DOHH2 (cell line): ENCODE measurements around the gene TBC1D16.

Source experiments
- H3F3A ChIP-seq: fragments of 200-600 bp; sonication (generic), shearing (Covaris generic); 2 replicates; pipeline ENCODE4 v1.6.0; 2016; ENCODE audit warnings: antibody characterized with exemption, mild to moderate bottlenecking; ENCODE audit not compliant: control insufficient read depth, insufficient read depth
- H3K27ac ChIP-seq: fragments of 200-600 bp; sonication (generic); 2 replicates; pipeline ENCODE4 v1.5.1; 2014; ENCODE audit warnings: low read depth, mild to moderate bottlenecking, low read length, moderate library complexity
- H3K27me3 ChIP-seq: fragments of 200-600 bp; sonication (generic); 2 replicates; pipeline ENCODE4 v1.6.1; 2014; ENCODE audit warnings: mild to moderate bottlenecking, low read length, mixed read lengths; ENCODE audit not compliant: control insufficient read depth
- H3K36me3 ChIP-seq: fragments of 200-600 bp; sonication (generic); 2 replicates; pipeline ENCODE4 v1.6.1; 2014; ENCODE audit warnings: mild to moderate bottlenecking, low read length, moderate library complexity, mixed read lengths; ENCODE audit not compliant: control insufficient read depth
- H3K4me1 ChIP-seq: fragments of 200-600 bp; sonication (generic); 2 replicates; pipeline ENCODE4 v1.6.1; 2014; ENCODE audit warnings: mild to moderate bottlenecking, low read length, mixed read lengths; ENCODE audit not compliant: control insufficient read depth
- H3K4me2 ChIP-seq: fragments of 200-600 bp; sonication (generic); 2 replicates; pipeline ENCODE4 v1.6.0; 2014; ENCODE audit warnings: mild to moderate bottlenecking, low read length, moderate library complexity
- H3K4me3 ChIP-seq: fragments of 200-600 bp; sonication (generic); 2 replicates; pipeline ENCODE4 v1.5.1; 2014; ENCODE audit warnings: mild to moderate bottlenecking, low read length, mixed read lengths
- H3K79me2 ChIP-seq: fragments of 200-600 bp; sonication (generic); 2 replicates; pipeline ENCODE4 v1.6.1; 2014; ENCODE audit warnings: mild to moderate bottlenecking, low read length, mixed read lengths; ENCODE audit not compliant: control insufficient read depth
- H3K9me2 ChIP-seq: fragments of 200-600 bp; sonication (generic); replicated peaks from 2 replicates; pipeline ENCODE4 v1.6.1; 2014; ENCODE audit warnings: mild to moderate bottlenecking, low read length, mixed read lengths; ENCODE audit not compliant: control insufficient read depth
- H3K9me3 ChIP-seq: fragments of 200-600 bp; sonication (generic); 2 replicates; pipeline ENCODE4 v1.6.1; 2014; ENCODE audit warnings: antibody characterized with exemption, low read length, mixed read lengths; ENCODE audit not compliant: control insufficient read depth, insufficient read depth
- H4K20me1 ChIP-seq: fragments of 200-600 bp; sonication (generic); 2 replicates; pipeline ENCODE4 v1.6.0; 2014; ENCODE audit warnings: low read depth, mild to moderate bottlenecking, antibody characterized with exemption, low read length, moderate library complexity; ENCODE audit not compliant: control insufficient read depth, insufficient read depth
- EZH2phosphoT487 ChIP-seq: fragments of 200-600 bp; sonication (generic); IDR thresholded peaks from 2 replicates; pipeline ENCODE4 v1.6.1; 2017; ENCODE audit warnings: borderline replicate concordance, mild to moderate bottlenecking, antibody characterized with exemption, low read length, moderate library complexity, mixed read lengths
- TF ChIP-seq, protein P1 (sequence below): fragments of 200-600 bp; sonication (generic); IDR thresholded peaks from one replicate; pipeline ENCODE4 v1.5.1; 2014; ENCODE audit warnings: antibody characterized with exemption, mild to moderate bottlenecking, low read depth, low read length; ENCODE audit not compliant: poor library complexity, severe bottlenecking

TBC1D16 gene

DNA sequence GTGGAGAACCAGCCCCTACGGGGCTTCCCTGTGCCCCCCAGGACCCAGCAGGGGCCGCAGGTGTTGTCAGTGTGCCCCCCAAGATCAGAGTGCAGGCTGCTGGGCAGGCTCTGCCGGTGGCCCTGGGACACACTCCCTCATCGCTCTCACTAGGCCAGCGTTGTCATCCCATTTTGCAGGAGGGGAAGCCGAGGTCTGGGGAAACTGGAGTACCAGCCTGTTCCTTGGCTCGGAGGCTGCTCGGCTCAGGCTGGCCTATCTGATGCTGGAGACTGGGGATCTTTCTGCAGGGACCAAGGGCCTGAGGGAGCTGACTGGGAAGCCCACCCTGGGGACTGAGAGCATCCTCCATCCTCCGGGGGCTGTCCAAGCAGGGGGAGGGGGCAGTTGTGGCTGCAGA, 122.2 kb downstream of the TBC1D16 start:
- no peaks in the 10 kb centered on the region for H3K9me3 ChIP-seq
- no peaks in the 10 kb centered on the region for H3K27me3 ChIP-seq
- no peaks in the 10 kb centered on the region for H3K79me2 ChIP-seq
- no peaks in the 10 kb centered on the region for H3K9me2 ChIP-seq
- no peak overlapping the region for H3K4me2 ChIP-seq
- no peak overlapping the region for H3K4me3 ChIP-seq
- H3K4me1 ChIP-seq = peaks cover 5% of the 10 kb centered on the region; the same call in 1 of the 2 replicates
- H3F3A ChIP-seq = 0 out of 2 replicates have a peak, but pooled peaks cover 2% of the 10 kb centered on the region
- H3K36me3 ChIP-seq = no peaks in the 10 kb centered on the region
- H4K20me1 ChIP-seq = no peaks in the 10 kb centered on the region
- TF ChIP-seq EZH2phosphoT487 = no peak
- TF ChIP-seq, protein P1, sequence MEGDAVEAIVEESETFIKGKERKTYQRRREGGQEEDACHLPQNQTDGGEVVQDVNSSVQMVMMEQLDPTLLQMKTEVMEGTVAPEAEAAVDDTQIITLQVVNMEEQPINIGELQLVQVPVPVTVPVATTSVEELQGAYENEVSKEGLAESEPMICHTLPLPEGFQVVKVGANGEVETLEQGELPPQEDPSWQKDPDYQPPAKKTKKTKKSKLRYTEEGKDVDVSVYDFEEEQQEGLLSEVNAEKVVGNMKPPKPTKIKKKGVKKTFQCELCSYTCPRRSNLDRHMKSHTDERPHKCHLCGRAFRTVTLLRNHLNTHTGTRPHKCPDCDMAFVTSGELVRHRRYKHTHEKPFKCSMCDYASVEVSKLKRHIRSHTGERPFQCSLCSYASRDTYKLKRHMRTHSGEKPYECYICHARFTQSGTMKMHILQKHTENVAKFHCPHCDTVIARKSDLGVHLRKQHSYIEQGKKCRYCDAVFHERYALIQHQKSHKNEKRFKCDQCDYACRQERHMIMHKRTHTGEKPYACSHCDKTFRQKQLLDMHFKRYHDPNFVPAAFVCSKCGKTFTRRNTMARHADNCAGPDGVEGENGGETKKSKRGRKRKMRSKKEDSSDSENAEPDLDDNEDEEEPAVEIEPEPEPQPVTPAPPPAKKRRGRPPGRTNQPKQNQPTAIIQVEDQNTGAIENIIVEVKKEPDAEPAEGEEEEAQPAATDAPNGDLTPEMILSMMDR = no peak
- no peak overlapping the region for H3K27ac ChIP-seq

DNA sequence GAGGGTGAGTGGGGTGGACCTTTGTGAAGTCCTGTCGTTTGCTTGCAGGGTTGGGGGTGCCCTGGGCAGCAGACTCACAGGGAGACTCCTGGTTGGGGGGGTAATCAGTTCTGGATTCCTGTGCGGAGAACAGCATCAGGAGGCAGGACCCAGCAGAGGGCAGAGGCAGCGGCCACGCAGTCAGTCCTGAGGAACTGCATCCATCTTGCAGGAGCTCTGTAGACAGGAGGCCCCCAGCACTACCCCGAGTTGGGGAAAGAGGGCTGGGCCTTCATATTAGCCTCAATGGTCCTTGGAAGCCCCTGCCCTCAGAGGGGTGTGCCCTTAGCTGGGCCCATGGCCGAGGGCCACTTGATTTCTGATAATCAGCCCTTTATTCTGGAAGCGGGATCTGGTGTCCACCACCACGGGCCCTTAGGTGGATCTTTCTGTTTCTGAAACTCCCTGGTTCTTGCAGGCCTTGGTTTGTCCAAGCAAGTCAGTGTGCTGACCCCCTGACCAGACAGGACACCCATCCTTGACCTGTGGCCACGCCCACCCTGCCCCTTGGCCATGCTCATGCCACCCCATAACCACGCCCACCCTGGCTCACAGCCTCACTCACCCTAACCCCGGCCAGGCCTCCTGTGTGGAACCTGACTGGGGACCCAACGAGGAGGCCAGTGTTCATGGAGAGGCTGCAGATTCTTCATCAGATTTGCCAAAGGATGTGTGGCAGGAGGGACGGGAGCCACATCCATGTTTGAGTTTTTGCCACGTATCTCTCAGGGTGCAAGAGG, 122.9 kb downstream of the TBC1D16 start:
- no peaks in the 10 kb centered on the region for H4K20me1 ChIP-seq
- H3K9me3 ChIP-seq = no peaks in the 10 kb centered on the region
- no peaks in the 10 kb centered on the region for H3K36me3 ChIP-seq
- H3F3A ChIP-seq = 0 out of 2 replicates have a peak, but pooled peaks cover 2% of the 10 kb centered on the region
- H3K9me2 ChIP-seq = no peaks in the 10 kb centered on the region
- H3K79me2 ChIP-seq = no peaks in the 10 kb centered on the region
- H3K27me3 ChIP-seq = no peaks in the 10 kb centered on the region
- no peak overlapping the region for H3K27ac ChIP-seq
- peaks cover 5% of the 10 kb centered on the region; the same call in 1 of the 2 replicates for H3K4me1 ChIP-seq
- H3K4me3 ChIP-seq = no peak overlapping the region
- TF ChIP-seq EZH2phosphoT487 = no peak
- TF ChIP-seq, protein P1 = no peak
- H3K4me2 ChIP-seq = no peak overlapping the region

DNA sequence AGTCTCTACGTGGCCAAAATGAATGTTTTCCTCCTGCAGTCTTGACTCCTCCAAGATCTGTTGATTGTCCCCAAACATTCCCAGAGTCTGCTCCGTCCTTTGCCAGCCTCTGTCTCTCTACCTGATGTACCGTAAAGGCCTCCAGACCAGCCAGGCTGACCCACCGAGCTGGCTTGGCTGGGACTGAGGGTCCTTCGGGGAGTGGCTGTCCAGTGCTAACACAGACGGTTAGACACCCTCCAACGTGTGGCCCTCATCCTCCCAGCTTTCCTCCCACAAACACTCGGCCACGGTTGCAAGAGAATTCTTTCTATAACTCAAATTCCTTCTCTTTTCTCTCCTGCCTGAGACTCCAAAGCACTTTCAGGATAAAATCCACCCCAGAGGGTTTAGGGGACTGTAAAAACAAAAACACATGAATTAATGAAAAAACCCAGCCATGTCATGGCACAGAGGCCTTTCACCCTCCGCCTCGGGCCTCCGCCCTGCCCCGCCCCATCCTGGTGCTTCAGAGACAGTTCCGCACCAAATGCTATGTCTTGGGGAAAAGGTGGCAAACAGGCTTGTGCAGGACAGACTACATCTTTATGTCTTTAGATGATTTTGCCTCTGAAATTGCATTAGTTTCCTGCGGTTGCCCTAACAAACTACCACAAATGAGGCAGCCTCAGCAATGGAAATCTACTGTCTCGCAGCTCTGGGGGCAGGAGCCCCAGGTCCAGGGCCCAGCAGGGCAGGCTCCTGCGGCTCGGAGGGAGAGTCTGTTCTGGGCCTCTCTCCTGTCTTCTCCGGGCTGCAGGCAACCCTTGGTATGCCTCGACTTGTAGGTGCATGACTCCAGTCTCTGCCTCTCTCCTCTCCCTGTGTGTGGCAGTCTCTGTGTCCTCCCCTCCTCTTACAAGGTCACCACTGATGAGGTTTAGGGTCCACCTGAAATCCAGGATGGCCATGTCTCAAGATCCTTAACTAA, 124.0 kb downstream of the TBC1D16 start:
- Histone ChIP-seq H3K4me1 (peaks cover 5% of the 10 kb centered on the region; the same call in 1 of the 2 replicates), H3K9me3 (no peaks in the 10 kb centered on the region), H3K4me3 (no peak overlapping the region), H3K79me2 (no peaks in the 10 kb centered on the region), H3K27ac (no peak overlapping the region), H3K9me2 (no peaks in the 10 kb centered on the region), H3K4me2 (no peak overlapping the region), H3K27me3 (no peaks in the 10 kb centered on the region), H3F3A (0 out of 2 replicates have a peak, but pooled peaks cover 2% of the 10 kb centered on the region), H3K36me3 (no peaks in the 10 kb centered on the region), H4K20me1 (no peaks in the 10 kb centered on the region)
- no peak for TF ChIP-seq EZH2phosphoT487
